ENCODE measurements around the gene SCP2.

The SCP2 gene

GRCh38 chr1:52927212-52928014 lies at the start of gene SCP2:
Gene SCP2 (plus strand): TSS chr1:52927276. CDS start chr1:52927397, 121 bp downstream.
- intact Hi-C loops (cut with DNase I), result loop anchor here (10.0 kb wide), 1 partner anchor 257 kb away; no protein-coding TSS in a partner anchor
- peak; percentile 68 to 96 (median 82) for DNase-seq

- intact Hi-C loops (cut with DNase I), result no loop called here
- no peak for DNase-seq
Measured at GRCh38 chr1:52877554-52877953, 49.5 kb upstream of the SCP2 start.

- intact Hi-C loops (cut with DNase I), result no loop called here
- no peak for DNase-seq
Measured at GRCh38 chr1:52880206-52880605, 46.9 kb upstream of the SCP2 start.

- intact Hi-C loops (cut with DNase I), result no loop called here
- no peak for DNase-seq
Measured at GRCh38 chr1:52887483-52887882, 39.6 kb upstream of the SCP2 start.

GRCh38 chr1:52892424-52893215 lies 34.5 kb upstream of the SCP2 start:
- intact Hi-C loops (cut with DNase I), result no loop called here
- DNase-seq, result no peak

- DNase-seq, result no peak
- intact Hi-C loops (cut with DNase I), result no loop called here
Measured at GRCh38 chr1:52899445-52899894, 27.6 kb upstream of the SCP2 start.

GRCh38 chr1:52900402-52900801 lies 26.7 kb upstream of the SCP2 start:
- intact Hi-C loops (cut with DNase I), result no loop called here
- DNase-seq, result no peak

GRCh38 chr1:52901384-52901783 lies 25.7 kb upstream of the SCP2 start:
- intact Hi-C loops (cut with DNase I), result no loop called here

GRCh38 chr1:52904208-52904926 lies 22.7 kb upstream of the SCP2 start:
- DNase-seq, result no peak
- intact Hi-C loops (cut with DNase I), result no loop called here

More at GRCh38 chr1:52901384-52901783, 25.7 kb upstream of the SCP2 start:
- DNase-seq, result no peak

- no peak for DNase-seq
- intact Hi-C loops (cut with DNase I), result no loop called here
Measured at GRCh38 chr1:52904927-52905698, 22.0 kb upstream of the SCP2 start.

GRCh38 chr1:52906135-52906603 lies 20.9 kb upstream of the SCP2 start:
- intact Hi-C loops (cut with DNase I), result no loop called here
- DNase-seq, result no peak

- DNase-seq, result no peak
- intact Hi-C loops (cut with DNase I), result no loop called here
Measured at GRCh38 chr1:52907068-52907811, 19.8 kb upstream of the SCP2 start.

- intact Hi-C loops (cut with DNase I), result no loop called here
- DNase-seq, result no peak
Measured at GRCh38 chr1:52907812-52908153, 19.3 kb upstream of the SCP2 start.

- DNase-seq, result no peak
- intact Hi-C loops (cut with DNase I), result no loop called here
Measured at GRCh38 chr1:52911541-52911940, 15.5 kb upstream of the SCP2 start.

GRCh38 chr1:52913014-52913413 lies 14.1 kb upstream of the SCP2 start:
- intact Hi-C loops (cut with DNase I), result no loop called here
- DNase-seq, result no peak

- no peak for DNase-seq
- intact Hi-C loops (cut with DNase I), result no loop called here
Measured at GRCh38 chr1:52913537-52913936, 13.5 kb upstream of the SCP2 start.

- no peak for DNase-seq
- intact Hi-C loops (cut with DNase I), result no loop called here
Measured at GRCh38 chr1:52914463-52914862, 12.6 kb upstream of the SCP2 start.

- DNase-seq, result no peak
- intact Hi-C loops (cut with DNase I), result no loop called here
Measured at GRCh38 chr1:52915211-52915854, 11.7 kb upstream of the SCP2 start.

GRCh38 chr1:52915855-52916220 lies 11.2 kb upstream of the SCP2 start:
- intact Hi-C loops (cut with DNase I), result no loop called here
- no peak for DNase-seq
